Measurements from ENCODE around the gene LRRC3C. TPM values are rescaled to one million over a fixed set of nuclear protein-coding genes. Genes with fewer than 3 reads are reported as not detected.

Gene LRRC3C
- total RNA-seq, 3 donors from 2014 or later: 1.2 TPM; not detected in 2

- intact Hi-C loops (cut with DNase I; ENCODE audit: low total_unique reads): no loop called here
Observed at GRCh38 chr17:39952680-39953470, 25.3 kb downstream of the LRRC3C start.

GRCh38 chr17:39953471-39953888 lies 25.9 kb downstream of the LRRC3C start:
- no peak for TF ChIP-seq POLR2AphosphoS5 (IDR thresholded peaks at IDR 0.05)
- no peak for TF ChIP-seq POLR2A (IDR thresholded peaks at IDR 0.05)
- no peak for TF ChIP-seq CTCF (IDR thresholded peaks at IDR 0.05)
- Histone ChIP-seq H3K27ac (peak overlapping the region; percentile 78 to 87), H3K27me3 (no peaks in the 10 kb centered on the region), H3K9me3 (no peaks in the 10 kb centered on the region), H3K4me1 (no peaks in the 10 kb centered on the region), H3K4me3 (peak overlapping the region; percentile 38 to 65 (median 47)), H3K36me3 (no peaks in the 10 kb centered on the region)
- intact Hi-C loops (cut with DNase I; ENCODE audit: low total_unique reads): no loop called here
- no peak for DNase-seq (ENCODE audit: low spot score in 2 of 2)

More at GRCh38 chr17:39952680-39953470, 25.3 kb downstream of the LRRC3C start:
- peak overlapping the region; percentile 78 to 87 for H3K27ac ChIP-seq
- peak overlapping the region; percentile 38 to 65 (median 47) for H3K4me3 ChIP-seq
- H3K27me3 ChIP-seq: no peaks in the 10 kb centered on the region
- TF ChIP-seq CTCF (IDR thresholded peaks at IDR 0.05) (no peak), POLR2AphosphoS5 (IDR thresholded peaks at IDR 0.05) (peak in 1 of 3 donors; percentile 22)
- DNase-seq (ENCODE audit: low spot score in 2 of 2): peak; percentile 96 to 99
- no peaks in the 10 kb centered on the region for H3K9me3 ChIP-seq
- H3K4me1 ChIP-seq: no peaks in the 10 kb centered on the region
- H3K36me3 ChIP-seq: no peaks in the 10 kb centered on the region

GRCh38 chr17:39954876-39955275 lies 27.3 kb downstream of the LRRC3C start:
- no peak for DNase-seq (ENCODE audit: low spot score in 2 of 2)
- Histone ChIP-seq H3K27me3 (no peaks in the 10 kb centered on the region), H3K9me3 (no peaks in the 10 kb centered on the region), H3K4me1 (no peaks in the 10 kb centered on the region), H3K36me3 (no peaks in the 10 kb centered on the region), H3K27ac (no peak overlapping the region), H3K4me3 (no peak overlapping the region)
- TF ChIP-seq CTCF (IDR thresholded peaks at IDR 0.05) (no peak), POLR2AphosphoS5 (IDR thresholded peaks at IDR 0.05) (no peak), POLR2A (IDR thresholded peaks at IDR 0.05) (no peak)
- intact Hi-C loops (cut with DNase I; ENCODE audit: low total_unique reads): no loop called here

- no peaks in the 10 kb centered on the region for H3K9me3 ChIP-seq
- no peak overlapping the region for H3K27ac ChIP-seq
- no peaks in the 10 kb centered on the region for H3K4me1 ChIP-seq
- intact Hi-C loops (cut with DNase I; ENCODE audit: low total_unique reads): no loop called here
- H3K27me3 ChIP-seq: no peaks in the 10 kb centered on the region
- H3K4me3 ChIP-seq: no peak overlapping the region
- TF ChIP-seq CTCF (IDR thresholded peaks at IDR 0.05) (no peak), POLR2AphosphoS5 (IDR thresholded peaks at IDR 0.05) (no peak), POLR2A (IDR thresholded peaks at IDR 0.05) (no peak)
- DNase-seq (ENCODE audit: low spot score in 2 of 2): no peak
- H3K36me3 ChIP-seq: no peaks in the 10 kb centered on the region
Observed at GRCh38 chr17:39955726-39956225, 28.2 kb downstream of the LRRC3C start.

GRCh38 chr17:39960524-39961041 lies 33.1 kb downstream of the LRRC3C start:
- Histone ChIP-seq H3K4me1 (no peaks in the 10 kb centered on the region), H3K27me3 (no peaks in the 10 kb centered on the region), H3K9me3 (no peaks in the 10 kb centered on the region), H3K4me3 (no peak overlapping the region), H3K36me3 (no peaks in the 10 kb centered on the region), H3K27ac (no peak overlapping the region)
- no peak for TF ChIP-seq POLR2AphosphoS5 (IDR thresholded peaks at IDR 0.05)
- TF ChIP-seq CTCF (IDR thresholded peaks at IDR 0.05): no peak
- TF ChIP-seq POLR2A (IDR thresholded peaks at IDR 0.05): no peak
- DNase-seq (ENCODE audit: low spot score in 2 of 2): no peak
- intact Hi-C loops (cut with DNase I; ENCODE audit: low total_unique reads): no loop called here
